Activated CD4-positive, alpha-beta T cell treated with anti-CD3 and anti-CD28 coated beads for 24 hours (primary cell): Measurements from ENCODE around the gene APBB2.

Experiments used
- DNase-seq, 2 donors: peaks; one replicate each; pipeline ENCODE4 v3.0.0-alpha.2; 2020; ENCODE audit warnings: low read depth in 2 of 2

Gene APBB2

DNA sequence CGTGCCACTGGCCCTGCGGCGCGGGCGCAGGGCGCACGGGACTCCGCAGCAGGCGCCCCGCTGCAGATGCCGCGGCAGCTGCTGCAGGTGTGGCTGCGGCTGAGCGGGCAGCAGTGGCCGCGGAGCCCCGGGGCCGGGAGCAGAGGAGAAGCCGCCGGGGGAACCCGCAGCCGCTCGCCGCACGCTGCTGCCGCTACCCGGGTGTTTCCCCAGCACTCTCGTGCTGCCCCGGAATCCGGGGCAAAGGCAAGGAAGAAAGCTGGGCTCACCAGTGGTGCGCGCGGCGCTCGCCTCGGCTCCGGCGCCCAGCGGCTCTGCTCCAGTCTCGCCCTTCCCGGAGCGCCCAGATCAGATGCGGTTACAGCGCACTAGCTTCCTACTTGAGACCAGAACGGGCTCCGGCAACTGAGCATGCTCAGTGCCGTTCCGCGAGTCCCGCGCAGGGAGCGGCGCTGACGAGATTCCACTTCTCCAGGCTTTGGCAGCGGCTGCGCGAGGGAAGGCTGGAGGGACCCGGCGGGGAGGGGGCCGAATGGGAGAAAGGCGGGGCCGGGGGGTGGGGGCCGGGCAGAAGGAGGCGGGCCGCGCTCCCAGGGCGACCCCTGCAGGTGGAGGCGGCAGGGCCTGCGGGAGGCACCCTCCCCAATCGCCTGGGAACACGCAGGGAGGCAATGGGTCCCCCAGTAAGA lies at the start of gene APBB2:
Gene APBB2 (minus strand): TSS at position 407 of the 689 bp plus-strand sequence. CDS start 181,288 bp downstream, outside the sequence.
- peak; percentile 10 to 44 for DNase-seq

DNA sequence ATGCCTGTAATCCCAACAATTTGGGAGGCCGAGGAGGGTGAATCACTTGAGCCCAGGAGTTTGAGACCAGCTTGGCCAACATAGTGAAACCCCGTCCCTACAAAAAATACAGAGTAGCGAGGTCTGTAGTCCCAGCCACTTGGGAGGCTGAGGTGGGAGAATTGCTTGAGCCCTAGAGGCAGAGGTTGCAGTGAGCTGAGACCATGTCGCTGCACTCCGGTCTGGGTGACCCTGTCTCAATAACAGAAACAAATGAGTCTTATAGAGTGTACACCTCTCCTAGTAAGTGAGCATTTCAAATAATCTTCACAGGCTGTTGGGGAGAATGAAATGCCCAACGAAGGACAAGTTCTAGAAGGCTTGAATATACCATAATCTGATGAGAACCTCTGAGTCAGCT lies 47.9 kb upstream of the APBB2 start:
- no peak for DNase-seq

DNA sequence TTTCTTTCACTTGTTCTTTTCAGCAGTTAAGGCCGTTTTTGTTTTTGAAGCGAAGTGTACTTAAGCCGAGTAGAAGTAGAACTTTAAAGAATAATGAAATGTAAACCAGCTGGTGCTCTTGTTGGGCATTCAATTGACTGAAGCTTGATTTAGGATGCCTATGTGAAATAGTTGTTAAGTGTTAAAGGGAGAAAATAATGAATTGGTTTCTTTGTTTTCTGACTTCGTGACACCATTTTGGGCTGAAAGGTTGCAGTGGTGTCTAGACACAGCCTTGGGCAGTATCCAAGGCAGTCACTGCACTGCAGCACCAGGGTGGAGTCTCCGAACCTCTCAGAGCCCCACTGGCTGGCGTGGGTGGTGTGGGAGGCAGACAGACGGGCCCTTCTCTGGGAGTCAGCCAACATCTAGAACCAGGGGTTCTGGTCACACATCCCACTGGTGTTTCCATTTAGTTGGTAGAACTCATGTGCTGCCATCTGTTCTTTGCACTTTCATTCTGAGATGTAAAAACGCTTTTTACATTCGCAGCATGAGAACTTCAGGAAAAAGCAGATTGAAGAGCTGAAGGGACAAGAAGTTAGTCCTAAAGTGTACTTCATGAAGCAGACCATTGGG lies 45.9 kb upstream of the APBB2 start:
- DNase-seq: no peak

DNA sequence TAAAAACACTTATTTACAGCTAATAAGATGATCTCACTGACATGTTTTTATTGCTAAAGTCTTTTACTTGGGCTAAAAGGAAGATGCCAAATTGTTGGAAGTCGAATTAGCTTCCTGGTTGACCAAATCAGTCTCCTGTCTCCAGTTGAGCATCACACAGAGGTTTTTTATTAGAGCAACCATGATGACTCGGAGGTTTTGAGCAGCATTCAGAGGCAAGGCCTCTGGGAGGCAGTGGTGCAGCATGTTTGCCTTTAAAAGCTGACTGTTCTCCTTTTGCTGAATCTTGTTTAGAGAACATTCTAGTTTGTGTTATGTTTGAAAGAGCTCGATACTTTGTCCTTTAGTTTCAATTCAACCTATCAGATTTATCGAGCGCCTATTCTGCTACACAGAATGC lies 44.4 kb upstream of the APBB2 start:
- DNase-seq: no peak

DNA sequence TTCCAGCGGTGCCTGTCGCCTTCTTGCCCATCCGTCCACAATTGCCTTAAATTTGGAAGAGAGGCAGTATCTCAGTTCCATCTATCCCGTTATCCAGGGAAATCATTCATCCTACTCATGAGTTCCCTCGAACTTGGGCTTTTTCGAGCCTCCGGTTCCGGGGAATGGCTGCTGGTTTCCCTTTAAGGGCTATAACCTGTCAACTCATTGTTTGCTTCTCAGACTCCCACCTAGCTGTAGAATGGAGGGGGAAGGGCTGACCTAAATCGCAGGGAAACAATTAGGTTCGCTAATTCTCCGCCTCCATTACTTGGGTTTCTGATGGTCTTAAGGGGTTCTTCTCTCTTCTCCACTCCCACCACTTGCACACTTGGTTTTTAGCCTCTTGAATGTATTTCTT lies 43.6 kb upstream of the APBB2 start:
- DNase-seq: no peak

DNA sequence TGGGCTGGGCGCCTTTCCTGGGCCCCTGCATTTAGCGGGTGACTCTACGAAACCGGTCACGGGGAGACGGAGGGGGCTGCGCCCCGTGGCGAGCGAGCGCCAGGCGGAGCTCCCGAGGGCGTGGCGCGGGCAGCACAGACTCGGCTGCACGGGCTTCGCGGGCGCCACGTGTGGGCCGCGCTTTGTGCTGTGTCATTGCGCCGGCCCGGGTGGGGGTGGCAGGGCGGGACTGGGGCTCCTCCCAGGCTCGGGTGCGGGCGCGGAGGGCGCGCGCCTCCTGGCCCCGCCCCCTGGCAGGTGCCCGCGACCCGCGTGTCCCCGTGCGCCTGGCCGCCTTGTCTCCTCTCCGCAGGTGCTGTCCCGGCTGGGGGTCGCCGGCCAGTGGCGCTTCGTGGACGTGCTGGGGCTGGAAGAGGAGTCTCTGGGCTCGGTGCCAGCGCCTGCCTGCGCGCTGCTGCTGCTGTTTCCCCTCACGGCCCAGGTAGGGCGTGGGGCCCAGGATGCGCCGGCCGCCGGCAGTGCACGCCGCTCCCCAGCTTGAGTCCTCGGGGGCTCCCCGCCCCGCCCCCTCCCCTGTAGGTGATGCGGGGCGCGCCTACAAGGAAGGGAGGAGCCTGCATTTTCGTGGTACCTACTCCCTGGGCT lies 43.0 kb upstream of the APBB2 start:
- DNase-seq: peak; percentile 7 to 12

DNA sequence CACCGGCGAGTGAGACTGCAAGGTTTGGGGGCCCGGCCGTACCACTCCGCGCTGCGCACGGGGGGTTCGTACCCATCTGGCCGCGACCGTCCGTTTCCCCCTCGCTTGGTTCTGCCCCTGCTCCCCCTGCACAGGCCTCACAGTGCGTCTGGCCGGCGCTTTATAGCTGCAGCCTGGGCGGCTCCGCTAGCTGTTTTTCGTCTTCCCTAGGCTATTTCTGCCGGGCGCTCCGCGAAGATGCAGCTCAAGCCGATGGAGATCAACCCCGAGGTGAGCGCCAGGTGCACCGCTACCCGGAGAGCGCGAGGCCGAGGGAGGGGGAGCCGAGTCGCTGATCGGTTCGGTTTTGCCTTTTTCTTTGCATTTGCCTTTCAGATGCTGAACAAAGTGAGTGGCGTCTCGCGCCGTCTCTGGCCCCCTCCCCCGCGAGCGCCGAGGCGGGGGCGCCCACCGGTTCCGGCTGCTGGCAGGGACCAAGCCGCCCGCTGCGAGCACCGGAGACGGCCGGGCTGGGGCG lies 42.5 kb upstream of the APBB2 start, which contains the start of gene UCHL1:
Gene UCHL1 (plus strand): TSS at position 189 of the 517 bp plus-strand sequence. CDS start 49 bp downstream, at position 238.
- no peak for DNase-seq

DNA sequence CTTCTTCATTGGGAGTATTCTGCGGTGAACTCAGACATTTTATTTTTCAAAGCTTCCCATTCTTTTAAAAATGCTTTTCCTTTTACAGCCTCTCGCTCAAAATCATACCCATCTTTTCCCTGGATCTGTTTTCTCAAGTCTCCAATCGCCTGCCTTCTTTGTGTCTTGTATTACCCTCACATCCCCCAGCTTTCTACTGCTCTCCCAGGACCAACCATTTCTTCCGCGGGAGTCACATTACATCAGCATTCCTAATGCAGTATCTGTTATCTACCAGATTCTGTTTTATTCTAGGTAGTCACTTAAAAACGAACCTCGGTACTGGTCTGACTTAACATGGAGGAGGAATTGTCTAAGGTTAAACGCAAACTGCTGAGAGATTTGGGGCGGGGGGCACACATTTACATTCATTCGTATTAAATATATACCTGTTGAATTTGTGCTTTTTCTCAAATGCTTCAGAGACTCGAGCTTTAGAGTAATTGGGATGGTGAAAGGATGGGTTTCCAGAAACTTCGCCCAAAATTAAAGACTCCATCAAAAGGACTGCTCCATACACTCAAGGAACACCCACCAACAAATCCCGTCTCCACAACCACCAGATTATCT lies 41.9 kb upstream of the APBB2 start:
- no peak for DNase-seq

DNA sequence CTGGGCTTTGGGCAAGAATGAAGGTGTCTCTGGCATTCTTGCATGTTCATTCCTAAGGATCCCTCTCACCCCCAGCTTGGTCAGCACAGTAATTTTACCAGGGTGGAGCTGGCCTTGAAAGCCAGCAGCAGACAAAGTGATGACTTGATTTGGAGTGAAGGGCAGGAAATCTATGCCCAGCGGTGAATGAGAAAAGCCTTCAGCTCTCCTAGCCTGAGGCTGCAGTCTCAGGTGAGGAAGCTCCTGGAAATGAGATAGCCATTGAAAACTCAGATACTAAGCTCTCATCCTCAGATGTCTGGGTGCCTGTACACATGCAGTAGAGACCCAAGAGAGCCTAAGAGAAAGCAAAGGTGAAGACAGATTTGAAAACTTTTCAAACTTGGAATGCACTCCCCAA lies 31.6 kb upstream of the APBB2 start:
- no peak for DNase-seq

DNA sequence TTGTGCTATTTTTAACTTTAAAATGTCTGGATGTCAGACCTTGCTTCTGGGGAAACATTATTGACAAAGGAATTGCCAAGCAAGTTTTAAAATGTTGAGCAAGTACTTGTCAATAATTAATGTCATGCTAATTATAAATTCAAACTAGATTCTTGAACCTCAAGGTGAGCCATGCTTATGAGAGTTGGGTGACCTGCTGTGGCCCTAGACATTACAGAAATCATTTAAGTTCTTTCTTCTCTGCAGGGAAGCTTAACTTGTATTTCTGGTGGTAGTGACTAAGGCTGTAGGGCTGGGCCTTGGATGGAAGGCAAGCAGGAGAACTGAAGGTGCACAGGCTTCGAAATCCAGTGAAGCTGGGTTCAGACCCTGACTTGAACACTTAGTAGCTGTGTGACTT lies 27.6 kb upstream of the APBB2 start:
- no peak for DNase-seq

DNA sequence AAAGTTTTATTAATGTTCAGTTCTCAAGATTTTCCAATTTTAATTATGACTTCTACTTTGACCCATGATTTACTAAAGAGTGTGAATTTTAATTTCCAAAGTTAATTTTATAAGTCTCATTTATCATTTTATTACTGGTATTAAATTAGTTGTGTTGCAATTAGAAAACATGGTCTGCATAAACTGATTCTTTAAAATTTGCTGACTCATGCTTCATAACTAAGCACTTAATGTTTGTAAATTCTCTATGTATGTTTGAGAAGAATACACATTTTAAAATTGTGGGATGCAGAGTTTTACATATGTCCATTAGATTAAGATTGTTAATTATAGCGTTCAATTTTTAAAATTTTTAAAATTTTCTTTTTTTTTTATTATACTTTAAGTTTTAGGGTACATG lies 22.2 kb upstream of the APBB2 start:
- DNase-seq: no peak

DNA sequence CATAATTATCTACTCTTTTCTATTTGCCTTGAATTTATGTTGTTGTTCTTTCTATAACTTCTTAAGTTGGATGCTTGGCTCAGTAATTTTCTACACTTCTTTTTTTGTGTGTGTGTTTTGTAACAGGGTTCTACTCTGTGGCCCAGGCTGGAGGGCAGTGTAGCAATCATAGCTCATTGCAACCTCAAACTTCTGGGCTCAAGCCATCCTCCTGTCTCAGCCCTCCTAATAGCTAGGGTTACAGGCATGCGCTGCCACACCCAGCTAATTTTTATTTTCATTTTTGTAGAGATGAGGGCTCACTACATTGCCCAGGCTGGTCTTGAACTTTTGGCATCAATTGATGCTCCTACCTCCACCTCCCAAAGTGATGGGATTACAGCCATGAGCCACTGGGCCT lies 21.7 kb upstream of the APBB2 start:
- no peak for DNase-seq

DNA sequence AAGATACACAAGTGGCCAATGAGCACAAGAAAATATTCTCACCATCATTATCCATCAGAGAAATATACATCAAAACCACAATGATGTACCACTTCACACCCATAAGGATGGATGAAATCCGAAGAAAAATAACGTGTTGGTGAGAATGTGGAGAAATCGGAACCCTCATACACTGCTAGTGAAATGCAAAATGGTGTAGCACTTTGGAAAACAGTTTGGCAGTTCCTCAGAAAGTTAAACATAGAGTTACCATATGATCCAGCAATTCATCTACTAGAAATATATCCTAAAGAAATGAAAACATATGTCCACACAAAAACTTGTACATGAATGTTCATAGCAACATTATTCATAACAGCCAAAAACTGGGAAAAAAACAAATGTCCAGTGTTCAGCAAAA lies 18.5 kb upstream of the APBB2 start:
- no peak for DNase-seq

DNA sequence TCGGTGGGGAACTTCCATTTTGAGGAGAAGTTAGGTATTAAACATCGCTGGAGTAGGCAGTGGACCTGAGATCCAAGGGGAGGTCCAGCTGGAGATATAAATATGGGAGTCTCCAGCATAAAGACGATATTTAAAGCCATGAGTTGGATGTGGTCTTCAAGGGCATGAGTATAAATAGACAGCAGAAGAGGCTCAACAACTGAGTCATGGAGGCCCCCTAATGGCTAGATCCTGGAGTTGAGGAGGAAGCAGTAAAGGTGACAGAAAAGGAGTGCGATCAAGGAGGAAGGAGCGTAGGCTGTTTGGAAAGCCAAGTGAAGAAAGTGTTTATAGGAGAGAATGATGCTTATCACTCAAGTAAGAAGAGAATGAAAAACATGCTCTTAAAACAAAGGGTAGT lies 18.1 kb upstream of the APBB2 start:
- DNase-seq: no peak

DNA sequence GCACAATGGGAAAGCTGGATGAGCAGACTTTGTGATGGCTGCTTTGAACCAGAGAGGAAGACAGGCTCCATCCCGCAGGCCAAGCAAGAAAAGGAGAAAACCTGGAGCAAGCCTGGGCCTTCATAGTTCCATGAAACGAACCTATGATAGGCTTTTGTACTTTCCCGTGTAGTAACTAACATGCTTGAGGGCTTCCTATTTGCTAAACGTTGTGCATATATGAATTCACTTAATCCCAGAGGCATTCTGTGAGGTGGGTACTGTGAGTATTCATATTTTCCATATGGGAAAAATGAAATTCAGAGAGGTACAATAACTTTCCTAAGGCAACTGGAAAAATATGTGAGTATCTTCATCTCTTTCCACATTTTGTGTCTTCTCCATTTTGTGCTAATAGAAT lies 13.6 kb upstream of the APBB2 start:
- DNase-seq: no peak

DNA sequence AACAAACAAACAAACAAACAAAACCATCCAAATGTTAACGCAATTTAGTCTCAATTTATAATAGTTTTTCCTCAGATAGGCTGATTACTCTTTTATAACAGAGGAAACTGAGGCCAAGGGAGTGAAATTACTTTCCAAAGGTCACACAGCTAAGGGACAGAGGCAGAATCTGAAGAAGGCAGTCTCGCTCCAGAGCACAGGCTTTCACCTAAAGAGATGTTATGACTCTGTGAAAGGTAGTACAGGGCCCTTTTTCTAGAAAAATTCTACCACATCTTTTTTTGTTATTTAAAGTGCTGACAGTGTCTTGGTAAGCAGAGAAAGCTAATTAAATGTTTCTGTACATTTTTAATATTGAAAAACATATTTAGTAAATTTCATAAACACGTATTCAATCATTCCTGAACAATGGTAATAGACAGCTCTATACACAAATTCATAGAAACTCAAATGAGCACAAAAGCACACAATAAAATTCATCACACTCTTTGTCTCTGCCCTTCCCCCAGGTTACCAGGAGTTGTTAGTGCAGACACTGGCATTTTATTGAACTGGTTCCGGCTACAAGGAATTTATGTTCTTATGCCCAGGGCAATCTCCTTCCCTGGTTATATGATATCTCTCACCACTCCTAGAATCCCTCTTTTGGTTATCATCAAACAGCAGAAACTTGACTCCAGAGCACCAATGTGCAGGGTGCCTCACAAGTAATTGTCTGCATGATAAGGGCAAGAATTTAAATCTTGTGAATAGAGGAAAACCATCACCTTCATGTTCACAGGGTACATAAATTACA lies 7.7 kb upstream of the APBB2 start:
- DNase-seq: no peak

DNA sequence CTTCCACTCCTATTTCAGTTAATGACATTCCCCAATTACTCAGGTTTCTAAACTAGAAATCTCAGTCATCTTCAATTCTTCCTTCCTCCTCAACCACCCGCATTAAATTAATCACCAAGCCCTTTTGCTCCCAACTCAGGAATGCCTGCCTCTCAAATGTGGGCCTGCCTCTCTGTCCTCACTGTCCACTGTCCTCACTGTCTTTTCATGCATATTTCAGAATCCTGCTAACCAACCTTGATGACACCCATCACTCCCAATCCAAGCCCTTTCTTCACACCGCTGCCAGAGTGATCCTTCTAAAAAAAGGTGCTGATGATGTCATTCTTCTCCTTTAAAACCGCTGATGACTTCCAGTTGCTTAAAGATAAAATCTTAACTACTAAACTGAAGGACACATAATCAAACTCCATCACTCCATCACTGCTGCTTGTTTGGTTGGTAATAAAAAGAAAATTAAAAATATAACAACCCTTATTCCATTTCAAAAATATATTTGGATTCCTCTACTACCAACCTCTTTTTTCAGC lies 5.1 kb upstream of the APBB2 start:
- no peak for DNase-seq

DNA sequence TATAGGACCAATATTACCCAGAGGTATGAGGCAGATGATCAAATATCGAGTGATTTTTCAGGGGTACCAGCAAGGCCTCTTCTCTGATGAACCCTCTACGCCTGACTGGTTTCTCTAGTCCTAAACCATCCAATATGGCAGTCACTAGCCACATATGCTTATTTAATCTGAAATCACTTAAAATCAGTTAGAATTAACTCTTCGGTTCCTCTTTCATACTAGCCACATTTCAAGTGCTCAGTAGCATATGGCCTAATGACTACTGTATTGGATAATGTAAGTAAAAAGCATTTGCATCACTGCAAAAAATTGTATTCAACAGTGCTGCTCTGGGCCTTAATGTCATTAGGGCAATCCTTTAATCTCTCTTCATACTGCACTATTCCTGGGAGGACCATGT lies 4.4 kb upstream of the APBB2 start:
- DNase-seq: no peak

DNA sequence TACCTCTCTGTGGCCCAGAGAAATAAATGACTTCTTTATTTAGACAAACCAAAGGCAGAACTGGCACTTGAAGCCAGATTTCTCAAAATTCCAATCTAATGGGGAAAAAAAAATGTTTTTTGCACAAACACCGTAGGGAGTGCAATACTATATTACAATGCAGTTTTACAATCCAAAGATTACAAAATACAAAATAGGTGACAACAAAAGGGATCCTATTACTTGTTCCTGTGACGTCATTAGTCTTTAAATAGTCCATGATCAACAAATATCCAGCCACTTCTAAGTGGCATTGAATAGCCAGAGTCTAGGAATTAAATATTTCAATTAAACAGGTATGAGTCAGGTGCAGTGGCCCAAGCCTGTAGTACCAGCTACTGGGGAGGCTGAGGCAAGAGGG lies 3.0 kb upstream of the APBB2 start:
- DNase-seq: no peak

DNA sequence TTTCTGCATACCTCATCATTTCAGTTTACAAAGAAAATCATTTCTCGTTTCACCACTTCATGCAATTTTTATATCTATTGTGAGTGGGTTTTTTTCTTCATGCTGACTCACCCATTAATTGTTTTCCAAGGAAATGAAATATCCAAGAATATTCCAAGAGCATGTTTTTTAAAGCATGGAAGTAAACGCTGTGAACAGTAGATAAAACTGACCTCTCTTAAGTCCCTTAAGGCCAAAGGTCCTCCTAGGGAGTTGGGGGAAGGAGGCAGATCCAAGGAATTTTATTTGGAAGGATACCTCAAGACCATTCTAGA lies 2.6 kb upstream of the APBB2 start:
- DNase-seq: no peak

DNA sequence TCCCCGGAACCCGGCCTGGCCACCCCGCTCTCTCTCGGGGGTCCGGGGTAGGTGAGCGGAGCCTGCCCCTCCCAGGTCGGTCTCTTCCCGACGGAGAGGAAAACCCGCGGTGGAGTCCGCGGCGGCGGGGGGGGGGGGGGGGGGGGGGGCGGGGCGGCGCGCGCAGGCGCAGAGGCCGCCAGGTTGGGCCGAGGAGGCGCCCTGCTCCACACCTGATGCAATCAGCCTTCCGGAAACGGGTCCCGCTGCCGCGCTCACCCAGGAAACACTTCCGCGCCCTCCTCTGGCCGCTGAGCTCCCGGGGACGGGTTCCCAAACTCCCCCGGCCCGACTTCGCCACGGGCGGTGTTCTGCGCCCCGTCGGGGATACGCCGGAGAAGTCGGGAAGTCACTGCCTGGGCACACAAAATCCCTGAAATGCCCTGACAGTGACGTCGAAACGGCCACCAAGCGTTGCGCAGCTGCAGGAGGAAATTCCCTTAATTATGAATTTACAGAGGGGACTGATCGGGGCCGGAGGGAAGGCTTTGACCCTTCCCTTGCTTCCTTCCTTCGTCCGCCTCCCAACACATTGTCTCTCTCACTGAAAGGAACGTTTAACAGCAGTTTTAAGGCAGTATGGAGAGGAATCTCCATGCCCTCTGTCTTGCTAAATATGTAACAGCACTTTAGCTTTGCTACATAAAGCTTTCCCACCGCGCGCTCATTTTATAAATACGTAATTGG lies 2.1 kb upstream of the APBB2 start:
- DNase-seq: peak; percentile 19 to 49
